Dedifferentiated amniotic fluid mesenchymal stem cell (primary cell): Measurements from ENCODE around the gene LPIN2.
"Not testable (repeated sequence)": the region's sequence is repeated elsewhere in the genome, so short reads cannot be mapped to it uniquely, and the experiment has no call there.

Experiments
- DNase-seq: peaks from one replicate; pipeline ENCODE4 v3.0.0-alpha.2; 2016; ENCODE audit errors: extremely low spot score

LPIN2 gene, protein sequence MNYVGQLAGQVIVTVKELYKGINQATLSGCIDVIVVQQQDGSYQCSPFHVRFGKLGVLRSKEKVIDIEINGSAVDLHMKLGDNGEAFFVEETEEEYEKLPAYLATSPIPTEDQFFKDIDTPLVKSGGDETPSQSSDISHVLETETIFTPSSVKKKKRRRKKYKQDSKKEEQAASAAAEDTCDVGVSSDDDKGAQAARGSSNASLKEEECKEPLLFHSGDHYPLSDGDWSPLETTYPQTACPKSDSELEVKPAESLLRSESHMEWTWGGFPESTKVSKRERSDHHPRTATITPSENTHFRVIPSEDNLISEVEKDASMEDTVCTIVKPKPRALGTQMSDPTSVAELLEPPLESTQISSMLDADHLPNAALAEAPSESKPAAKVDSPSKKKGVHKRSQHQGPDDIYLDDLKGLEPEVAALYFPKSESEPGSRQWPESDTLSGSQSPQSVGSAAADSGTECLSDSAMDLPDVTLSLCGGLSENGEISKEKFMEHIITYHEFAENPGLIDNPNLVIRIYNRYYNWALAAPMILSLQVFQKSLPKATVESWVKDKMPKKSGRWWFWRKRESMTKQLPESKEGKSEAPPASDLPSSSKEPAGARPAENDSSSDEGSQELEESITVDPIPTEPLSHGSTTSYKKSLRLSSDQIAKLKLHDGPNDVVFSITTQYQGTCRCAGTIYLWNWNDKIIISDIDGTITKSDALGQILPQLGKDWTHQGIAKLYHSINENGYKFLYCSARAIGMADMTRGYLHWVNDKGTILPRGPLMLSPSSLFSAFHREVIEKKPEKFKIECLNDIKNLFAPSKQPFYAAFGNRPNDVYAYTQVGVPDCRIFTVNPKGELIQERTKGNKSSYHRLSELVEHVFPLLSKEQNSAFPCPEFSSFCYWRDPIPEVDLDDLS

GRCh38 chr18:3013024-3013804, at the start of gene LPIN2:
Gene LPIN2, minus strand, starts transcription at chr18:3013144. Its CDS starts 52,304 bp downstream, at chr18:2960840.
- peak; percentile 95 for DNase-seq

DNA sequence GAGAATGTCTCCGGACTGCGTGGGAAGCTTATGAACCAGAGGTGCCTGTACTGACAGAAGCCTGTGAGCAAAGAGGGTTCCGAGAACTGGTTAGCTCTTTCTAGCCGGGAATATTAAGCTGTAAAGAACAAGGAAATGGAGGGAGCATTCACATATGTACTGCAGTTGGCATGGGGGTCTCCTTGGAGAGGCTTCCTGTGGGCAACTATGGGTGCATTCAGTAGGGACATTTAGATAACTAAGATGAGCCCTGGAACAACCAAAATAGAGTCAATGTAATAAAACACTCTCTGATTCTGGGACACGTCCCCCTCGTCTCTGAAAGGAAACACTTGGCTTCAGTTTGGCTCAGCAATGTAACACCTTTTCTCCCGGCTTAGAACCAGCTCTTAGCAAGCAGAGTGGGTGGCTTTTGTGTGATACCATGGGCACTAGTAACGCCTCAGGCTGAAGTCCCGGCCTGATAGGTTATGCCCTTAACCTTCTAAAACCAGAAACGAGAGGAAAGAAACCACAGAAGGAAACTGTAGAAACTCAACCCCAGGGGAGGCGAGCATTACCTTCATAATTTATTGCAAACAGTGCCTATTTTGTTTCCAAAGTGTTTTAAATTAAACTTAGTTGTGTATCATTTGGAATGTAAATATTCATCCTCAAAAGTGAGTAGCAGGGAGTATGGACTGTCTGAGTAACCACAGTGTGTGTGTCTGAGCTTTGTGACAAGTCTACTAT, 48.8 kb upstream of the LPIN2 start:
- DNase-seq, result no peak

DNA sequence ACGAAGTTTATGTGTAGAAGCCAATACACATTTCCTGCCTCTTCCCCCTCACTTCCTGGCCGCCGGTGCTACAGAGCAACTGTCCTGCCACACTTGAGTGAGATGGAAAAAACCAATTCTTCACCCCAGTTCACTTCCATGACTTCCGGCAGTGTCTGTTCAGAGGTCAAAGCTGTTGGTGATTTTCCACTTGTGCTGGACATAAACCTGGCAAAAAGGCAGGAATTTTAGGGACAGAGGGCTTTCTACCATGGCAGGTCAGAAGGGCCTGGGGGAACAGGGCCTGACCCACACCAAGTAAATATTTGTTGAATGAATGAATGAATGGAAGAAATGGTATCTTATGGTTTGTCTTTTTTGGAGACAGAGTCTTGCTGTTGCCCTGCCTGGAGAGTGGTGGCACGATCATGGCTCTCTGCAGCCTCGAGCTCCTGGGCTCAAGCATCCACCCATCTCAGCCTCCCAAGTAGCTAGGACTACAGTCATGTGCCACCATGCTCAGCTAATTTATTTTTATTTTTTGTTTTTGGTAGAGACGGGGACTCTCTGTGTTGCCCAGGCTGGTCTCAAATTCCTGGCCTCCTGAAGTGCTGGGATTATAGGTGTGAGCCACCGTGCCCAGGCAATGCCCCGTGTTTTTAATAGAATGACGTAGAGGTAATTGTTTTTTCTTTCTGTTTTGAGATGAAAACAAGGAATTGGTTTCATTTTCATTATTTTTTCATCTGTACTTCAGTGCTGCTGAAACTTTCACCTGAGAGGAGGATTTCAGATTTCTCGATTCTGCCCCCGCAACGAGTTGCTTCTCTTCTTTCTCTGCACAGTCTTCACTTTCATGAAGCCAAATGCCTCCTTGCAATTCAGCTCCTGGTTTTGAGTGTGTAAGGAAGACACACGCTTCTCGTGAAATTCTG, 48.0 kb upstream of the LPIN2 start:
- no peak for DNase-seq

DNA sequence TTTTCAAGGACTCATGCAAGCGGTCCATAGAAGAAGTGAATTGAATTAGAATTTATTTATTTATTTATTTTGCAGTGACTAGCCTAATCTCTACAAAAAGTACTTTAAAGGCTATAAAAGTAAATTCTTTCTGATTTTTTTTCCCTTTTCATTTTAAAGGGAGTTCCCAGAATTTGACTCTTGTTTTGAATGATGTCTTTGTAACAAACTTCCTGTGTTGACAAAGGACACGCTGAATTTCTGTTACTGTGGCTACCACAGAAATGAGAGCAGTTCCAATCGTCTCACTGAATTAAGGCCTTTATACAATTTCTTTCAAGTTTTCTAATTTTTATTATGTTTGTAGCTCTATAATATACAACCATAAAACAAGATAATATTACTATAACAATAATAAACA, 46.3 kb upstream of the LPIN2 start:
- DNase-seq, result no peak

DNA sequence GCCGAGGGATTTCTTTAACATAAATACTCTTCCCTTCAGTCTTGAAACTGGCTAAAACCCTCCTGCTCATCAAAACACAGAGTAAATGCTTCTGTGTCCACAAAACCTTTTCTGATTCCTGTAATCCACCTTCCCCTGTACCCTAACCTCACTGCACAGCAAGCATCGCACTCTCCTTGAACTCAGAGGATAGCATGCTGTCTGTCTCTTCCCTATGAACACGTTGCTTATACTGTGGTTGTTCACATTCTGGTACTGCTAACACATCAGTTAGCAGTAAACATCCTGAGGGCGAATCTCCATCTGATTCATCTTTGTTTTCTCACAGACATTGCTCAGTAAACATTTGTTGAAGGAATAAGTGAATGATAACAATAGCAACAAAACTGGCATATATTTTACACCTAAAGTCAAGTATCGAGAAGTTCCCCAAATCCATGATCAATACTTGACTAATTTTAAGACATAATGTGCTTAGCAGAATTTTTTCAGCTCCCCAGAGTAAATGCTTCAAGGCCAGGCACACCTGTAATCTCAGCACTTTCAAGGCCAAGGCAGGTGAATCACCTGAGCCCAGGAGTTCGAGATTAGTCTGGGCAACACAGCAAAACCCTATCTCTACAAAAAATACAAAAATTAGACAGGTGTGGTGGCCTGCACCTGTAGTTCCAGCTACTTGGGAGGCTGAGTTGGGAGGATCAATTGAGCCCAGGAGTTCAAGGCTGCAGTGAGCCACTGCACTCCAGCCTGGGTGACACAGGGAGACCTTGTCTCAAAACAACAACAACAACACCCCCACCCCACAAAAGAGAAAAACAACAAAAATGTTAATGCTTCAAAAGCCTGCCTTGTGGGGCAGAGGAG, 45.6 kb upstream of the LPIN2 start:
- no peak for DNase-seq

GRCh38 chr18:3057526-3057925, 44.6 kb upstream of the LPIN2 start:
- DNase-seq, result no peak

- DNase-seq, result no peak
Observed at GRCh38 chr18:3056311-3056710, 43.4 kb upstream of the LPIN2 start.

DNA sequence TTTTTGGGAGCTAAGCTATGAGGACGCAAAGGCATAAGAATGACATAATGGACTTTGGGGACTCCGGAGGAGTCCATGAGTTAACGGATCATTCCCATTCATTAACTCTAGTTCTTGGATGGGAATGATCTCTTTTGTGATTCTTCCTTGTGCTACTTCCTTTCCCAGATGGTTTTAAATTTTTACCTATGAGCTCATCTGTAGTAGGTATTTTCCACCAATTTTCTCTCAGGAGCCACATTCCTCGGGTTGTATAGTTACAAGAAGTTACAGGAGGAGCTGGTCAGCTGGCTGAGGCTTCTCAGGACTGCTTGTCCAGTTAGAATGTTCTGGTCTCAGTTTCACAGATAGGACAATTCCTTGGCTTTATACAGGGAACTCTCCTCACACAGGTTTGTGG, 42.9 kb upstream of the LPIN2 start:
- DNase-seq, result no peak

GRCh38 chr18:3055186-3055728, 42.3 kb upstream of the LPIN2 start:
- DNase-seq, result no peak

GRCh38 chr18:3054780-3055179, 41.8 kb upstream of the LPIN2 start:
- no peak for DNase-seq

DNA sequence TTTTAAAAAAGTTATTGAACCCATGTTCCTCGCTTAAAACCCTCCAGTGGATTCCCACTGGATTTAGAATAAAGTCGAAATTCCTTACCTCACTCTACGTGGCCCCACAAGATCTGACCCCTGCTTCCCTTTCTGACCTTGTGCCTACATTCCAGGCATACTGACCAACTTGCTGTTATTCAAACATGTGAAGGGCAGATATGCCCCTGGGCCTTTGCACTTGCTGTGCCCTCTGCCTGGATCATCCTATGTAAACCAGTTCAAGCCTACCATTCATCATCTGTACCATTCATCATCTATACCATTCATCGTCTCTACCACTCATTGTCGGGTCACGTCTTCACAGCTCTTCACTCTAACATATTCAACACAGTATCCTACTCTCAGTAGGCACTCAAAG, 41.3 kb upstream of the LPIN2 start:
- DNase-seq, result no peak

GRCh38 chr18:3053081-3053480, 40.1 kb upstream of the LPIN2 start:
- no peak for DNase-seq

GRCh38 chr18:3052411-3052758, 39.4 kb upstream of the LPIN2 start:
- no peak for DNase-seq

- no peak for DNase-seq
Observed at GRCh38 chr18:3051718-3052410, 38.9 kb upstream of the LPIN2 start.

GRCh38 chr18:3049897-3050454, 37.0 kb upstream of the LPIN2 start:
- not testable (repeated sequence) for DNase-seq

GRCh38 chr18:3048820-3049349, 35.9 kb upstream of the LPIN2 start:
- no peak for DNase-seq

- no peak for DNase-seq
Observed at GRCh38 chr18:3048121-3048520, 35.2 kb upstream of the LPIN2 start.

DNA sequence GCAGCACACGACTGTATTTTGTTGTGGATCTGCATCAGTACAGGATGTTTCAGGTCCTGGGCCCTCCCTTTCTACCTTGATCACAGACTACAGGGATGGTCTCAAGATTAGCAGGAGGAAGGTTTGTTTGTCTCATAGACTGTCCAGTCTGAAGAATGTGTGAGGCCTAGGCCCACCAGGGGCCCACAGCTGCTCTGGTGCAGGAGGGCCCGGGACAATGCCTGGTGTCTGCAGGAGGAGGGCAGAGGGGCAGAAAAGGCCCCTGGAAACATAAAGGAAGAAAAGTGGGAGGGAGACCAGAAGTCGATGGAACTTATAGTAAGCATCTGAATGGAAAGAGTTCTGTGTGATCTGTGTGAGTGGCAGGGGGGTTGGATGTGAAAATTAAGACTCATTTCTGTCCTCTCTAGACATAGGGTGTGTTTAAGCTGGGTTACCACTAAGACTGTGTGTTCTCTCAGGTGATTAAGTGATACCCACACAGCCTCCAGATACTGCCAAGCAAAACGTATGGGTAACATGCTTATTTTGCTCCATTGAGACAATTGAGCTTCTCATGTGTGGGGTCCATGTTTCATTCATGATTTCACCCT, 33.4 kb upstream of the LPIN2 start:
- DNase-seq, result no peak
